K562 (cell line): ENCODE results near the gene ARID5B.

Experiments used
- CTCF ChIP-seq, 3 experiments: IDR thresholded peaks in 2 of 3; conservative IDR thresholded peaks in 1 of 3; 2 replicates each; pipeline ENCODE4 v1.5.1; 2011 to 2012; ENCODE audit warnings: low read length in 3 of 3, mild to moderate bottlenecking in 3 of 3, control low read depth in 2 of 3, improper control_type of control experiment in 1 of 3, inconsistent platforms in 1 of 3, low read depth in 1 of 3, mixed read lengths in 1 of 3, moderate library complexity in 1 of 3; ENCODE audit not compliant: insufficient read depth in 2 of 3
- DMBX1 ChIP-seq: fragments of 250-450 bp; sonication (Bioruptor Pico); IDR thresholded peaks from 2 replicates; pipeline ENCODE4 v1.8.0; 2022; ENCODE audit warnings: inconsistent platforms, mild to moderate bottlenecking, moderate library complexity, borderline replicate concordance
- ETV6 ChIP-seq, 3 experiments: fragments of 150-350 bp in 1 of 3; sonication (generic) in 1 of 3; formaldehyde crosslinking in 1 of 3; IDR thresholded peaks; 2 replicates each; pipeline versions ENCODE4 v1.6.1 to v1.8.0; 2014 to 2022; ENCODE audit warnings: borderline replicate concordance in 2 of 3, low read depth in 2 of 3, antibody characterized with exemption in 1 of 3, low read length in 1 of 3, mild to moderate bottlenecking in 1 of 3, missing genetic modification reagents in 1 of 3
- EZH2 ChIP-seq: IDR thresholded peaks from 2 replicates; pipeline ENCODE4 v1.6.1; 2012; ENCODE audit warnings: low read depth, mild to moderate bottlenecking, inconsistent platforms, low read length, borderline replicate concordance
- GATA2 ChIP-seq: sonication (generic); formaldehyde crosslinking; IDR thresholded peaks from 2 replicates; pipeline ENCODE4 v1.4.0; 2020; ENCODE audit warnings: mild to moderate bottlenecking, missing genetic modification reagents
- SREBF2 ChIP-seq: sonication (generic); formaldehyde crosslinking; IDR thresholded peaks from 2 replicates; pipeline ENCODE4 v1.4.0; 2020; ENCODE audit warnings: mild to moderate bottlenecking, missing genetic modification reagents
- ZNF407 ChIP-seq: fragments of 450-650 bp; IDR thresholded peaks from 2 replicates; pipeline ENCODE4 v1.6.1; 2016; ENCODE audit warnings: low read depth

- no peak for TF ChIP-seq CTCF (IDR thresholded peaks at IDR 0.05 in 2 of 3, conservative IDR thresholded peaks at IDR 0.05 in 1 of 3; ENCODE audit: insufficient read depth in 2 of 3, low read depth in 1 of 3, low read length in 3 of 3)
- TF ChIP-seq DMBX1 (CRISPR knock-in tag) = no peak
- TF ChIP-seq ZNF407 = no peak
- TF ChIP-seq ETV6 (IDR thresholded peaks at IDR 0.05; ENCODE audit: borderline replicate concordance in 1 of 2, low read depth in 2 of 2, low read length in 1 of 2) = no peak
- TF ChIP-seq ETV6 (CRISPR knock-in tag; IDR thresholded peaks at IDR 0.05; ENCODE audit: borderline replicate concordance) = no peak
- no peak for TF ChIP-seq SREBF2 (CRISPR knock-in tag)
- no peak for TF ChIP-seq GATA2 (CRISPR knock-in tag)
- TF ChIP-seq EZH2 = no peak
These were observed 116.8 kb downstream of the ARID5B start for GRCh38 chr10:62018131-62018911.
